ENCODE data around the gene SPATA31A1.
"Not testable (repeated sequence)": the region's sequence is repeated elsewhere in the genome, so short reads cannot be mapped to it uniquely, and the experiment has no call there.

The SPATA31A1 gene

DNA sequence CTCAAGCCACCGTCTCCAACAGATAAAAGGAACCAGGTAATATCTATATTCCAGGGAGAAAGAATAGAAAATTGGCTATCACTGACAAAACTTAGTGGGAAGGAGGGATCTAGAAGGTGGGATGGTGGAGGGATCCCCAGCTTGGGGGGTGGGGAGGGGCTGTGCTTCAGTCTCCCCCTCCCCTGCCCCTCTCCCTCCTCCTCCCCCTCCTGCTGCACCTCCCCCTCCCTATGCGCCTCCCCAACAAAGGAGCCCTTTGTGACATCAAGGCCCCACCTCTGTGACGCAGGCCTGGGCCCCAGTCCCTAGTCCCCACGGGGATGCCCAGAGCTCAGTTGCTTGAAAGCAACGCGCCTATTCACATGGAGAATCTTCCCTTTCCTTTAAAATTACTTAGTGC is at the start of gene SPATA31A1:
TSS of gene SPATA31A1 (plus strand) at position 301 of the 400 bp plus-strand sequence. CDS start at position 363, 62 bp downstream.
- not testable (repeated sequence) for DNase-seq (ENCODE audit: low spot score)

DNA sequence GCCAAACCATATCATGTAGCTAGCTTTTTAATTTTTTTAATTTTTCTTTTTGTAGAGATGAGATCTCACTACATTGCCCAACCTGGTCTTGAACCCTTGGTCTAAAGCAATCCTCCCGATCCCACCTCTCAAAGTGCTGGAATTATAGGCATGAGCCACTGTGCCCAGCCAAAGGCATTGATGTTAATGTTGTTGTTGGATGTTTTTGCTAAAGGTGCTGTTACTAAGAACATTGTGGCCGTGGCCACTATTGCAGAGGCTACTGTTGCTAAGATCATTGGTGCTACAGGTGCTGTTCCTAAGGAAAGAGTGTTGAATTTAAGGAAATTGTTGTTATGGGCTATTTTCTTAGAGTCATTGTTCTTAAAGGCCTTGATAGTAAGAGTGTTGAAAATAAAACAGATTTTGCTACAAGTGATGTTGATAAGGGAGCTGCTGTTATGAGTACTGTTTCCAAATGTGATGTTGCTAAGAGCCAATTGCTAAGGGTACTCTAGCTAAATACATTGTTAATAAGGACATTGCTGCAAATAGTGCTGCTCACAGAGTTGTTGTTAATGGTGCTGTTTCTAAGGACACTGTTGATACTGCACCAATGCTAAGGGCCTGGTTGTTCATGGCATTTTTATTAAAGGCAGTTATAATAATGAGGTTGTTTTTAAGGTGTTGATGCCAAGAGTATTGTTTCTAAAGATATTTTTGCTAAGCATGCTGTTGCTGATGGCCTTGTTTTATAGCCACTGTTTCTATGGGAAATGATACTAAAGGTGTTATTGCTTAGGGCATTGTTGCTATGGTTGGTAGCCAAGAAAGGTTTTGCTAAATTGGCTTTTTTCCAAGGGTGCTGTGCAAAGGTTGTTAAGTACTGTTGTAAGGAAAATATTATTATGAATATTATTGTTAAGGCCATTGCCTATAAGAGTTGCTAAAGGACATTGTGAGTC is 52.1 kb downstream of the SPATA31A1 start:
- DNase-seq (ENCODE audit: low spot score), result not testable (repeated sequence)

GRCh38 chr9:39411254-39411940 is 55.9 kb downstream of the SPATA31A1 start:
- not testable (repeated sequence) for DNase-seq (ENCODE audit: low spot score)
